ENCODE measurements around the gene CCDC188. TPM values are rescaled to one million over a fixed set of nuclear protein-coding genes. Genes with fewer than 3 reads are reported as not detected.

Gene CCDC188
- total and polyA plus RNA-seq, 4 experiments from 2014 or later, result not detected

GRCh38 chr22:20187777-20188566 lies 37.1 kb upstream of the CCDC188 start:
- ChIA-PET CTCF (ENCODE audit: partially characterized antibody) (no interaction called here), POLR2A (ENCODE audit: partially characterized antibody) (no interaction called here)
- no peaks in the 10 kb centered on the region for H3K27me3 ChIP-seq (ENCODE audit: insufficient read depth, low read length)
- H3K27ac Mint-ChIP-seq, result no peak overlapping the region
- no peak overlapping the region for H3K4me3 ChIP-seq (ENCODE audit: low read length in 2 of 2)
- no peaks in the 10 kb centered on the region for H3K27me3 Mint-ChIP-seq
- no peaks in the 10 kb centered on the region for H3K4me1 Mint-ChIP-seq
- H3K9me3 ChIP-seq (ENCODE audit: control insufficient read depth in 1 of 2, low read length in 2 of 2), result no peaks in the 10 kb centered on the region
- H3K27ac ChIP-seq (ENCODE audit: low read depth, low read length), result no peak overlapping the region
- intact Hi-C loops (cut with micrococcal nuclease), result loop anchor here (10.0 kb wide), 1 partner anchor 57 kb away; no protein-coding TSS in a partner anchor
- H3K4me3 Mint-ChIP-seq, result no peak overlapping the region
- no peaks in the 10 kb centered on the region for H3K9me3 Mint-ChIP-seq
- H3K36me3 ChIP-seq (ENCODE audit: insufficient read depth, low read length), result no peaks in the 10 kb centered on the region
- H3K4me1 ChIP-seq (ENCODE audit: insufficient read depth, low read length), result no peaks in the 10 kb centered on the region
- DNase-seq, result no peak
- H3K36me3 Mint-ChIP-seq, result no peaks in the 10 kb centered on the region

- no peak for DNase-seq
- Mint-ChIP-seq H3K36me3 (no peaks in the 10 kb centered on the region), H3K4me3 (no peak overlapping the region), H3K4me1 (no peaks in the 10 kb centered on the region), H3K27ac (no peak overlapping the region), H3K27me3 (no peaks in the 10 kb centered on the region), H3K9me3 (no peaks in the 10 kb centered on the region)
- no peaks in the 10 kb centered on the region for H3K9me3 ChIP-seq (ENCODE audit: control insufficient read depth in 1 of 2, low read length in 2 of 2)
- intact Hi-C loops (cut with micrococcal nuclease), result loop anchor here (10.0 kb wide), 1 partner anchor 58 kb away; no protein-coding TSS in a partner anchor
- H3K27ac ChIP-seq (ENCODE audit: low read depth, low read length), result no peak overlapping the region
- no peaks in the 10 kb centered on the region for H3K27me3 ChIP-seq (ENCODE audit: insufficient read depth, low read length)
- H3K4me1 ChIP-seq (ENCODE audit: insufficient read depth, low read length), result no peaks in the 10 kb centered on the region
- POLR2A ChIA-PET (ENCODE audit: partially characterized antibody), result no interaction called here
- CTCF ChIA-PET (ENCODE audit: partially characterized antibody), result no interaction called here
- no peaks in the 10 kb centered on the region for H3K36me3 ChIP-seq (ENCODE audit: insufficient read depth, low read length)
- H3K4me3 ChIP-seq (ENCODE audit: low read length in 2 of 2), result no peak overlapping the region
These were observed 36.2 kb upstream of the CCDC188 start for GRCh38 chr22:20186871-20187546.

- no peaks in the 10 kb centered on the region for H3K27me3 Mint-ChIP-seq
- intact Hi-C loops (cut with micrococcal nuclease), result loop anchor here (10.0 kb wide), 1 partner anchor 58 kb away; no protein-coding TSS in a partner anchor
- no peak overlapping the region for H3K27ac ChIP-seq (ENCODE audit: low read depth, low read length)
- no peak overlapping the region for H3K4me3 ChIP-seq (ENCODE audit: low read length in 2 of 2)
- ChIA-PET CTCF (ENCODE audit: partially characterized antibody) (no interaction called here), POLR2A (ENCODE audit: partially characterized antibody) (no interaction called here)
- no peak overlapping the region for H3K4me3 Mint-ChIP-seq
- H3K36me3 Mint-ChIP-seq, result no peaks in the 10 kb centered on the region
- no peaks in the 10 kb centered on the region for H3K36me3 ChIP-seq (ENCODE audit: insufficient read depth, low read length)
- H3K4me1 Mint-ChIP-seq, result no peaks in the 10 kb centered on the region
- H3K4me1 ChIP-seq (ENCODE audit: insufficient read depth, low read length), result no peaks in the 10 kb centered on the region
- DNase-seq, result no peak
- no peaks in the 10 kb centered on the region for H3K9me3 ChIP-seq (ENCODE audit: control insufficient read depth in 1 of 2, low read length in 2 of 2)
- no peaks in the 10 kb centered on the region for H3K9me3 Mint-ChIP-seq
- H3K27me3 ChIP-seq (ENCODE audit: insufficient read depth, low read length), result no peaks in the 10 kb centered on the region
- peak overlapping the region in 1 of 7 donors; percentile 50 for H3K27ac Mint-ChIP-seq
These were observed 35.5 kb upstream of the CCDC188 start for GRCh38 chr22:20186183-20186870.

GRCh38 chr22:20185750-20186149 lies 34.9 kb upstream of the CCDC188 start:
- POLR2A ChIA-PET (ENCODE audit: partially characterized antibody), result no interaction called here
- intact Hi-C loops (cut with micrococcal nuclease), result loop anchor here (10.0 kb wide), 1 partner anchor 59 kb away; no protein-coding TSS in a partner anchor
- H3K4me3 Mint-ChIP-seq, result no peak overlapping the region
- Histone ChIP-seq H3K4me3 (ENCODE audit: low read length in 2 of 2) (no peak overlapping the region), H3K27me3 (ENCODE audit: insufficient read depth, low read length) (no peaks in the 10 kb centered on the region), H3K36me3 (ENCODE audit: insufficient read depth, low read length) (no peaks in the 10 kb centered on the region), H3K9me3 (ENCODE audit: control insufficient read depth in 1 of 2, low read length in 2 of 2) (no peaks in the 10 kb centered on the region), H3K4me1 (ENCODE audit: insufficient read depth, low read length) (no peaks in the 10 kb centered on the region), H3K27ac (ENCODE audit: low read depth, low read length) (no peak overlapping the region)
- H3K4me1 Mint-ChIP-seq, result no peaks in the 10 kb centered on the region
- H3K36me3 Mint-ChIP-seq, result no peaks in the 10 kb centered on the region
- CTCF ChIA-PET (ENCODE audit: partially characterized antibody), result no interaction called here
- H3K27ac Mint-ChIP-seq, result peak overlapping the region in 1 of 7 donors; percentile 50
- no peaks in the 10 kb centered on the region for H3K27me3 Mint-ChIP-seq
- DNase-seq, result no peak
- no peaks in the 10 kb centered on the region for H3K9me3 Mint-ChIP-seq

- no peak for DNase-seq
- no peaks in the 10 kb centered on the region for H3K9me3 ChIP-seq (ENCODE audit: control insufficient read depth in 1 of 2, low read length in 2 of 2)
- Mint-ChIP-seq H3K36me3 (no peaks in the 10 kb centered on the region), H3K4me1 (no peaks in the 10 kb centered on the region), H3K9me3 (no peaks in the 10 kb centered on the region), H3K27ac (no peak overlapping the region), H3K27me3 (no peaks in the 10 kb centered on the region), H3K4me3 (no peak overlapping the region)
- POLR2A ChIA-PET (ENCODE audit: partially characterized antibody), result no interaction called here
- no peak overlapping the region for H3K27ac ChIP-seq (ENCODE audit: low read depth, low read length)
- H3K4me3 ChIP-seq (ENCODE audit: low read length in 2 of 2), result no peak overlapping the region
- H3K27me3 ChIP-seq (ENCODE audit: insufficient read depth, low read length), result no peaks in the 10 kb centered on the region
- no peaks in the 10 kb centered on the region for H3K36me3 ChIP-seq (ENCODE audit: insufficient read depth, low read length)
- intact Hi-C loops (cut with micrococcal nuclease), result loop anchor here (10.0 kb wide), 1 partner anchor 60 kb away; no protein-coding TSS in a partner anchor
- CTCF ChIA-PET (ENCODE audit: partially characterized antibody), result no interaction called here
- H3K4me1 ChIP-seq (ENCODE audit: insufficient read depth, low read length), result no peaks in the 10 kb centered on the region
These were observed 33.8 kb upstream of the CCDC188 start for GRCh38 chr22:20184501-20185165.

GRCh38 chr22:20183823-20184222 lies 33.0 kb upstream of the CCDC188 start:
- H3K4me3 Mint-ChIP-seq, result no peak overlapping the region
- no peak overlapping the region for H3K27ac Mint-ChIP-seq
- H3K4me1 ChIP-seq (ENCODE audit: insufficient read depth, low read length), result no peaks in the 10 kb centered on the region
- H3K4me1 Mint-ChIP-seq, result no peaks in the 10 kb centered on the region
- H3K36me3 Mint-ChIP-seq, result no peaks in the 10 kb centered on the region
- no peaks in the 10 kb centered on the region for H3K27me3 ChIP-seq (ENCODE audit: insufficient read depth, low read length)
- H3K27me3 Mint-ChIP-seq, result no peaks in the 10 kb centered on the region
- DNase-seq, result no peak
- POLR2A ChIA-PET (ENCODE audit: partially characterized antibody), result no interaction called here
- H3K4me3 ChIP-seq (ENCODE audit: low read length in 2 of 2), result no peak overlapping the region
- no peaks in the 10 kb centered on the region for H3K9me3 Mint-ChIP-seq
- H3K36me3 ChIP-seq (ENCODE audit: insufficient read depth, low read length), result no peaks in the 10 kb centered on the region
- H3K9me3 ChIP-seq (ENCODE audit: control insufficient read depth in 1 of 2, low read length in 2 of 2), result no peaks in the 10 kb centered on the region
- CTCF ChIA-PET (ENCODE audit: partially characterized antibody), result no interaction called here
- intact Hi-C loops (cut with micrococcal nuclease), result loop anchor here (10.0 kb wide), 1 partner anchor 61 kb away; no protein-coding TSS in a partner anchor
- H3K27ac ChIP-seq (ENCODE audit: low read depth, low read length), result no peak overlapping the region

GRCh38 chr22:20183101-20183500 lies 32.2 kb upstream of the CCDC188 start:
- H3K36me3 Mint-ChIP-seq, result no peaks in the 10 kb centered on the region
- H3K27ac Mint-ChIP-seq, result peak overlapping the region in 1 of 7 donors; percentile 41
- CTCF ChIA-PET (ENCODE audit: partially characterized antibody), result no interaction called here
- H3K4me3 Mint-ChIP-seq, result no peak overlapping the region
- no peaks in the 10 kb centered on the region for H3K27me3 ChIP-seq (ENCODE audit: insufficient read depth, low read length)
- H3K4me3 ChIP-seq (ENCODE audit: low read length in 2 of 2), result no peak overlapping the region
- intact Hi-C loops (cut with micrococcal nuclease), result loop anchor here (10.0 kb wide), 1 partner anchor 62 kb away; no protein-coding TSS in a partner anchor
- no peaks in the 10 kb centered on the region for H3K36me3 ChIP-seq (ENCODE audit: insufficient read depth, low read length)
- H3K9me3 Mint-ChIP-seq, result no peaks in the 10 kb centered on the region
- no peaks in the 10 kb centered on the region for H3K27me3 Mint-ChIP-seq
- no peaks in the 10 kb centered on the region for H3K4me1 ChIP-seq (ENCODE audit: insufficient read depth, low read length)
- H3K9me3 ChIP-seq (ENCODE audit: control insufficient read depth in 1 of 2, low read length in 2 of 2), result no peaks in the 10 kb centered on the region
- DNase-seq, result no peak
- H3K27ac ChIP-seq (ENCODE audit: low read depth, low read length), result no peak overlapping the region
- H3K4me1 Mint-ChIP-seq, result no peaks in the 10 kb centered on the region
- POLR2A ChIA-PET (ENCODE audit: partially characterized antibody), result no interaction called here

Data from CD4-positive, alpha-beta memory T cell (primary cell).